ENCODE results near the gene STXBP4. TPM values are rescaled to one million over a fixed set of nuclear protein-coding genes. Genes with fewer than 3 reads are reported as not detected.

Gene STXBP4
- total and polyA plus RNA-seq, 2 donors from 2014 or later = 4.5 to 20.2 TPM

GRCh38 chr17:54948380-54948779 lies 20.2 kb upstream of the STXBP4 start:
- no peak for TF ChIP-seq CTCF (IDR thresholded peaks at IDR 0.05; ENCODE audit: borderline replicate concordance, extremely low read depth, insufficient read depth)
- no peaks in the 10 kb centered on the region for H3K4me1 ChIP-seq (ENCODE audit: control insufficient read depth in 2 of 3, insufficient read depth in 2 of 3, low read depth in 1 of 3, low read length in 3 of 3)
- intact Hi-C loops (cut with DNase I) = no loop called here
- H3K27ac ChIP-seq (ENCODE audit: low read depth in 2 of 2, low read length in 2 of 2) = no peak overlapping the region
- H3K9me3 ChIP-seq (ENCODE audit: control insufficient read depth in 2 of 3, insufficient read depth in 1 of 3, low read length in 3 of 3) = no peaks in the 10 kb centered on the region
- peaks cover 0 to 13% (median 0%) of the 10 kb centered on the region in 3 donors for H3K36me3 ChIP-seq (ENCODE audit: control insufficient read depth in 2 of 3, insufficient read depth in 3 of 3, low read length in 3 of 3)
- DNase-seq = no peak
- H3K4me3 ChIP-seq (ENCODE audit: low read length in 3 of 3) = no peak overlapping the region
- FAIRE-seq = no peak
- H3K27me3 ChIP-seq (ENCODE audit: control insufficient read depth, insufficient read depth, low read length) = no peaks in the 10 kb centered on the region
- no peak overlapping the region for H3K9ac ChIP-seq (ENCODE audit: low read length in 3 of 3)

GRCh38 chr17:54950116-54950515 lies 18.4 kb upstream of the STXBP4 start:
- no peak overlapping the region for H3K9ac ChIP-seq (ENCODE audit: low read length in 3 of 3)
- no peaks in the 10 kb centered on the region for H3K4me1 ChIP-seq (ENCODE audit: control insufficient read depth in 2 of 3, insufficient read depth in 2 of 3, low read depth in 1 of 3, low read length in 3 of 3)
- DNase-seq (peak in 1 of 5 donors; percentile 1), FAIRE-seq (no peak)
- H3K27me3 ChIP-seq (ENCODE audit: control insufficient read depth, insufficient read depth, low read length) = no peaks in the 10 kb centered on the region
- H3K4me3 ChIP-seq (ENCODE audit: low read length in 3 of 3) = no peak overlapping the region
- no peak for TF ChIP-seq CTCF (IDR thresholded peaks at IDR 0.05; ENCODE audit: borderline replicate concordance, extremely low read depth, insufficient read depth)
- intact Hi-C loops (cut with DNase I) = no loop called here
- peaks cover 0 to 21% (median 4%) of the 10 kb centered on the region in 3 donors for H3K36me3 ChIP-seq (ENCODE audit: control insufficient read depth in 2 of 3, insufficient read depth in 3 of 3, low read length in 3 of 3)
- no peak overlapping the region for H3K27ac ChIP-seq (ENCODE audit: low read depth in 2 of 2, low read length in 2 of 2)
- H3K9me3 ChIP-seq (ENCODE audit: control insufficient read depth in 2 of 3, insufficient read depth in 1 of 3, low read length in 3 of 3) = no peaks in the 10 kb centered on the region

GRCh38 chr17:54951286-54951685 lies 17.3 kb upstream of the STXBP4 start:
- FAIRE-seq = no peak
- DNase-seq = no peak
- Histone ChIP-seq H3K4me1 (ENCODE audit: control insufficient read depth in 2 of 3, insufficient read depth in 2 of 3, low read depth in 1 of 3, low read length in 3 of 3) (no peaks in the 10 kb centered on the region), H3K27ac (ENCODE audit: low read depth in 2 of 2, low read length in 2 of 2) (no peak overlapping the region), H3K4me3 (ENCODE audit: low read length in 3 of 3) (no peak overlapping the region), H3K36me3 (ENCODE audit: control insufficient read depth in 2 of 3, insufficient read depth in 3 of 3, low read length in 3 of 3) (peaks cover 0 to 31% (median 6%) of the 10 kb centered on the region in 3 donors), H3K9ac (ENCODE audit: low read length in 3 of 3) (no peak overlapping the region), H3K9me3 (ENCODE audit: control insufficient read depth in 2 of 3, insufficient read depth in 1 of 3, low read length in 3 of 3) (no peaks in the 10 kb centered on the region), H3K27me3 (ENCODE audit: control insufficient read depth, insufficient read depth, low read length) (no peaks in the 10 kb centered on the region)
- no peak for TF ChIP-seq CTCF (IDR thresholded peaks at IDR 0.05; ENCODE audit: borderline replicate concordance, extremely low read depth, insufficient read depth)
- intact Hi-C loops (cut with DNase I) = no loop called here

- H3K9me3 ChIP-seq (ENCODE audit: control insufficient read depth in 2 of 3, insufficient read depth in 1 of 3, low read length in 3 of 3) = no peaks in the 10 kb centered on the region
- intact Hi-C loops (cut with DNase I) = no loop called here
- H3K27me3 ChIP-seq (ENCODE audit: control insufficient read depth, insufficient read depth, low read length) = no peaks in the 10 kb centered on the region
- no peaks in the 10 kb centered on the region for H3K4me1 ChIP-seq (ENCODE audit: control insufficient read depth in 2 of 3, insufficient read depth in 2 of 3, low read depth in 1 of 3, low read length in 3 of 3)
- H3K4me3 ChIP-seq (ENCODE audit: low read length in 3 of 3) = no peak overlapping the region
- no peak overlapping the region for H3K27ac ChIP-seq (ENCODE audit: low read depth in 2 of 2, low read length in 2 of 2)
- FAIRE-seq = no peak
- H3K9ac ChIP-seq (ENCODE audit: low read length in 3 of 3) = no peak overlapping the region
- no peak for TF ChIP-seq CTCF (IDR thresholded peaks at IDR 0.05; ENCODE audit: borderline replicate concordance, extremely low read depth, insufficient read depth)
- peaks cover 2 to 53% (median 16%) of the 10 kb centered on the region in 3 donors for H3K36me3 ChIP-seq (ENCODE audit: control insufficient read depth in 2 of 3, insufficient read depth in 3 of 3, low read length in 3 of 3)
- no peak for DNase-seq
Observed at GRCh38 chr17:54956791-54957190, 11.8 kb upstream of the STXBP4 start.

Measured in kidney (tissue), 14 donors.